ENCODE data around the gene DDX51.

The DDX51 gene

DNA sequence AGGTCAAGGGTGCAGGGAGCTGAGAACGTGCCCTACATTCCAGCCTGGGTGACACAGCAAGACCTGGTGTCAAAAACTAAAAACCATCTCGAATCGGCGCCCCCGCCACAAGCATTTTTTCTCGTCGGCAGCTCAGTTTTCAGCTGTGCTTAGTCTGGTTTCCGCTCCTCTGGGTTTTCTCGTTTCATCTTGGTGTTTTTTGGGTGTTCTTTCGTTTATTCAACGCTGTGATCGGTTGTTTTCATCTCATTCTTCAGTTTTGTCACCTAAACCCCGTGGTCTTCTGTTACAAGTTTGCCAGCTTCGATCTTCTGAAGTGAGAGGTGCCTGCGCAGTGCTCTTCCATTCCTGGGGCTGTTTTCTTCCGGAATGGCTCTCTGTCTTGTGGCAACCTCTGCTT is 41.6 kb upstream of the DDX51 start:
- TF ChIP-seq GATA1 (IDR thresholded peaks at IDR 0.05; ENCODE audit: low read depth, low read length) (no peak), POLR2A (IDR thresholded peaks at IDR 0.05; ENCODE audit: low read length) (no peak)
- DNase-seq, result no peak

GRCh38 chr12:132182711-132183365 is 38.7 kb upstream of the DDX51 start:
- DNase-seq, result no peak
- TF ChIP-seq POLR2A (IDR thresholded peaks at IDR 0.05; ENCODE audit: low read length) (no peak), GATA1 (IDR thresholded peaks at IDR 0.05; ENCODE audit: low read depth, low read length) (no peak)

GRCh38 chr12:132182206-132182710 is 38.1 kb upstream of the DDX51 start:
- DNase-seq, result no peak

GRCh38 chr12:132181570-132182200 is 37.6 kb upstream of the DDX51 start:
- TF ChIP-seq GATA1 (IDR thresholded peaks at IDR 0.05; ENCODE audit: low read depth, low read length), result no peak
- DNase-seq, result no peak

More at GRCh38 chr12:132182206-132182710, 38.1 kb upstream of the DDX51 start:
- no peak for TF ChIP-seq GATA1 (IDR thresholded peaks at IDR 0.05; ENCODE audit: low read depth, low read length)
- no peak for TF ChIP-seq POLR2A (IDR thresholded peaks at IDR 0.05; ENCODE audit: low read length)

DNA sequence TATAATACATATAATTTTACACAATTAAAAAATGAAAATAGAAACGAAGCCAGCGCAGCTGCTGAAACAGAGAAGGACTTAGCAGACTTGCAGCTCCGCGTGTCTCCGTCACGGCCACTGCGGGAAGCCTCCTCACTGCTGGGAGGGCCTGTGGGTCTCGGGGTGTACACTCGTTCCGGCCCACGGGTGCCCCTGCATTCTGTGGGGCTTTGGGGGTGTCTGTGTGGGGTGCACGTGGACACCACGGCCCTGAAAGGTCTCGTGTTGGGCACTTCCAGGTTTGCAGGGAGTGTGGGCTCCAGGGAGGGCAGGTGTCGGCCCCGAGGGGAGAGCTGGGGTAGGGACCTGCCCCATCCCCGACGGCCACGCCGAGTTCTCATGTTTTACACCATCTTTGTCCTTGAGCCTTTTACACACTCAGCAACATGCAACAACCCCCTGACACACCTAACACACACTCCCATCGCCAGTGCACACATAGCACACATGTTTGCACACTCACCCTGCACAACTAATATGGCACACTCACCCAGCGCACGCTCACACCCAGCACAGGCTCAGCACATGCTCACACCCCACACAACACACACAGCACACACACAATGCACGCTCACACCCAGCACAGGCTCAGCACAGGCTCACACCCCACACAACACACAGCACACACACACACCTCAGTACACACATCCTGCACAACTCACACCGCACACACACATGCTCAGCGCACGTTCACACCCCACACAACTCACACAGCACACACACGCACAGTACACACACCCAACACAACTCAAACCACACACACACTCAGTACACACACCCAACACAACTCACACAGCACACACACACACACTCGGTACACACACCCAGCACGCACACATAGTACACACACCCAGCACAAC is 36.8 kb upstream of the DDX51 start:
- DNase-seq, result no peak

GRCh38 chr12:132179431-132180362 is 35.6 kb upstream of the DDX51 start:
- DNase-seq, result no peak
- no peak for TF ChIP-seq GATA1 (IDR thresholded peaks at IDR 0.05; ENCODE audit: low read depth, low read length)
- no peak for TF ChIP-seq POLR2A (IDR thresholded peaks at IDR 0.05; ENCODE audit: low read length)

More for the DNA sequence above, 36.8 kb upstream of the DDX51 start:
- TF ChIP-seq GATA1 (IDR thresholded peaks at IDR 0.05; ENCODE audit: low read depth, low read length), result no peak
- TF ChIP-seq POLR2A (IDR thresholded peaks at IDR 0.05; ENCODE audit: low read length), result no peak

DNA sequence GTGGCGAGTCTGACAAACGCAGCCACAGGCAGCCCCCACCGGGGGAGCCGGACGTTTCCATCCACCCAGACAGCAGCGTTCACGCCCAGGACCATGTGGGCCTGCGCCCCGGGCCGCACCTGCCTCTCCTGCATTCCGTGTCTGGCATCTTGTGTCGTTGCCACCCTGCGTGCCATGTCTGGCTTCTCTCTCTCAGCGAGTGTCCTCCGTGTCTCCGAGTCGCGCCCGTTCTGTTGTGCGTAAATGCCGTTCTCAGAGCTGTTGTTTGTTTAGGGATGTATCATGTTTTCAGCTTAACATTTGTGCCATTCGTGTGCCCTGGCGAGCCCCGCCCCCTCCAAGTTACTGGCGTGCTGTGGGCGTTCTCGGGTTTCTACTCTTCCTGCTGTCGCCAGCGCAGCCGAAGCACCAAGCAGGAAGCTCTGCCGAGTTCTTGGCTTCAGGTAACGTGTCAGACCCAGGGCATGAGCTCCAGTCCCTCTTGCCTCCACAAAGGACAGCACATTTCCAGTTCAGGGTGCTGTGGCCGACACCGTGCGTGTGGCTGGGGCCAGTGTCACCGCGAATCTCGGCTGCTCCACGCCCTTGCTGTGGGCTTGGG is 34.8 kb upstream of the DDX51 start:
- no peak for TF ChIP-seq GATA1 (IDR thresholded peaks at IDR 0.05; ENCODE audit: low read depth, low read length)
- no peak for TF ChIP-seq POLR2A (IDR thresholded peaks at IDR 0.05; ENCODE audit: low read length)
- DNase-seq, result no peak

DNA sequence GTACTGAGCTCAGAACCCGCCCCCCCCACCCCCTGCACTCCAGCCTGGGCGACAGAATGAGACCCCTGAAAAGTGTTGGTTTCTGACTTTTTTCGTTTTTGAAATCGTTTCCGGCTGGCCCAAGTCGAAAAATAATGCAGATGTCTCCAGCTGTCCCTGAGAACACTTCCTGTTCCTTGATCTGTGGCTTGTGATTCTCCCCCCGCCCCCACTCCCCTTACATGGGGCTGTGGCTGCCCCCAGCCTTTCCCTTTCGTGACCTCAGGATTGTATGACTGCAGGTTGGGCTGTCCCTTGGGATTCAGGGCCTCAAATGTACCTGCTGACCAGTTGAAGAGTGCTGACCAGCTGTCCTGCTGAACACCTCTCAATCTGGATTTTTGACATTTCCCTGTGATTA is 34.2 kb upstream of the DDX51 start:
- TF ChIP-seq GATA1 (IDR thresholded peaks at IDR 0.05; ENCODE audit: low read depth, low read length) (no peak), POLR2A (IDR thresholded peaks at IDR 0.05; ENCODE audit: low read length) (no peak)
- DNase-seq, result no peak

GRCh38 chr12:132176920-132177551 is 32.9 kb upstream of the DDX51 start:
- DNase-seq, result no peak
- no peak for TF ChIP-seq GATA1 (IDR thresholded peaks at IDR 0.05; ENCODE audit: low read depth, low read length)
- TF ChIP-seq POLR2A (IDR thresholded peaks at IDR 0.05; ENCODE audit: low read length), result no peak

DNA sequence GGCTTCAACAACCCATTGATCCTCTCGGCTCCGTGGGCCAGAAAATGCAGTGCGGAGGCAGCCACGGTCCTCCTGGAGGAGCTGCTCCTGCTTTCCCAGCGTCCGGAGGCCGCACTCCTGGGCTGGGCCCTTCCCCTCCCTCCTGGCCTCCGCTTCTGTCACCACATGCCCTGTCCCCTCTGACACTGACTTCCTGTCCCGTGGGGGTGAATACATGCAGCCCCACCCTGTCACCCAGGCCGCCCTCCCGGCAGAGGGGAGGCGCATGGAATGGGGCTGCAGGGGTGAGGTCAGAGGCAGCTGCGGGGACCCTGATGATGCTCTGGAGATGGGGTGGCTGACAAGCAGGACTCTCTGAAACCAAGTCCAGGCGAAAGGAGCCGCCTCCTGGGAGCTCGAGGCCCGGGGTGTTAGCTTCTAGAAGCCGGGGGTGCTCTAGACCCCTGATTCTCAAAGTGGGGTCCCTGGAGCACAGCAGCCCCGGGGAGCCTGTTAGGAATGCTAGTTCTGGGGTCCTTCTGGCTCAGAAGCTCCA is 32.3 kb upstream of the DDX51 start:
- TF ChIP-seq GATA1 (IDR thresholded peaks at IDR 0.05; ENCODE audit: low read depth, low read length), result no peak
- no peak for TF ChIP-seq POLR2A (IDR thresholded peaks at IDR 0.05; ENCODE audit: low read length)
- DNase-seq, result no peak

DNA sequence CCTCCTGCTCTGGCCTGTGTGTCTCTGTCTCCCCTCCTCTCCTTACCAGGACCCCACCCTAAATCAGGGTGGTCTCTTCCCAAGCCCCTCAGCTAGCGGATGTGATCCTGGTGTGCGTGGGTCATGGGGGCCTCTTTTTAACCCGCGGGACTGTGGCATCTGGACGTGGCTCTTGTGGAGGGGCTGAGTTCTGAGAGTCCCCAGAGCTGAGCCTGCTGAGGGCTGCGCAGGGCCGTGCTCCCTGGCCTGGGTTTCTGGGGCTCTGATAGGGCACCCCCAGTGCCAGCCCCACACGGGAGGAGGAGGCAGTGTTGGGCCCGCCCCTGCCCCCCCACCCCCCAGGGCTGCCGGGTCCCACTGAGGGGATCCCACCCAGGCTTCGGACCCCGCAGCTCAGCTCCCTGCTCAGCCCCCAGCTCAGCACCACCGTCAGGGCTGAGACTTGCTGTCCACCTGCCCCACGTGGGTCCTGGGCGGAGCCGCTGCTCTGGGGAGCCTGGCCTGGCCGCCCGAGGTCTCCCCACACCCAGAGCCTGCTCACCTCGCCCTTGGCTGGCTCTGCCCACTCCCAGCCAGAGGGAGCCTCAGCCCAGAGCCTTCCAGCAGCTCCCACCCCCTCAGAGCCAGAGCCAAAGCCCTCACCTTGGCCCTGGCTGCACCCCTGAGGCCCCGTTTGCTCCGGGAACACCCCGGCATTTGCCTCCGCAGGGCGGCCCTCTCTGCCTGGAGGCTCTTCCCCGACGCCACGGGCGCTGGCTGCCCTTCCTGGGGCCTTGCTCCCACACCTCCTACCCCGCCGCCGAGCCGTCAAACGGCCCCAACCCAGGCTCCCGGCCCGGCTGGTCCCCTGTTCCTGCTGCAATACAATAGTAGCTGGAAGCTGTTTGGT is 31.6 kb upstream of the DDX51 start:
- TF ChIP-seq POLR2A (IDR thresholded peaks at IDR 0.05; ENCODE audit: low read length) (no peak), GATA1 (IDR thresholded peaks at IDR 0.05; ENCODE audit: low read depth, low read length) (no peak)
- DNase-seq, result no peak
